ENCODE measurements around the gene JDP2.

- TF ChIP-seq SP1 (IDR thresholded peaks at IDR 0.05) (no peak), BHLHE40 (IDR thresholded peaks at IDR 0.05; ENCODE audit: borderline replicate concordance) (no peak), TARDBP (IDR thresholded peaks at IDR 0.05) (no peak), ARNT (IDR thresholded peaks at IDR 0.05) (no peak), LEF1 (IDR thresholded peaks at IDR 0.05; ENCODE audit: borderline replicate concordance) (no peak), FOXM1 (IDR thresholded peaks at IDR 0.05; ENCODE audit: borderline replicate concordance) (no peak), NFRKB (IDR thresholded peaks at IDR 0.05) (no peak), ZNF384 (IDR thresholded peaks at IDR 0.05) (no peak), FOXA1 (IDR thresholded peaks at IDR 0.05) (no peak), PKNOX1 (IDR thresholded peaks at IDR 0.05) (no peak), SUZ12 (IDR thresholded peaks at IDR 0.05) (no peak), FOXK2 (IDR thresholded peaks at IDR 0.05) (no peak)
These were observed 41.3 kb downstream of the JDP2 start for GRCh38 chr14:75469164-75469563.

Data from HEK293T (cell line).